Suprapubic skin (tissue), 4 donors: ENCODE measurements around the gene HERC4. TPM values are rescaled to one million over a fixed set of nuclear protein-coding genes. Genes with fewer than 3 reads are reported as not detected.

Experiments used
- DNase-seq, 2 donors: peaks; one replicate each; pipeline ENCODE4 v3.0.0-alpha.2; 2019; ENCODE audit warnings: low spot score in 2 of 2
- H3K27ac ChIP-seq: fragments of 200-600 bp; sonication (generic); one replicate; pipeline ENCODE4 v1.5.1; 2019
- H3K27me3 ChIP-seq: fragments of 200-600 bp; sonication (generic); one replicate; pipeline ENCODE4 v1.5.1; 2019
- H3K36me3 ChIP-seq: fragments of 200-600 bp; sonication (generic); one replicate; pipeline ENCODE4 v1.5.1; 2019
- H3K4me1 ChIP-seq: fragments of 200-600 bp; sonication (generic); one replicate; pipeline ENCODE4 v1.5.1; 2019
- H3K4me3 ChIP-seq: fragments of 200-600 bp; sonication (generic); one replicate; pipeline ENCODE4 v1.5.1; 2019; ENCODE audit warnings: mild to moderate bottlenecking
- H3K9me3 ChIP-seq: fragments of 200-600 bp; sonication (generic); one replicate; pipeline ENCODE4 v1.5.1; 2019
- CTCF ChIP-seq, 2 donors: fragments of 200-600 bp in 1 of 2; fragments of 450-650 bp in 1 of 2; sonication (generic) in 1 of 2; IDR thresholded peaks; one replicate each; pipeline ENCODE4 v1.5.1; 2016 to 2019; ENCODE audit warnings: antibody characterized with exemption in 2 of 2, mild to moderate bottlenecking in 1 of 2, moderate library complexity in 1 of 2
- EP300 ChIP-seq: sonication (generic); formaldehyde crosslinking; IDR thresholded peaks from one replicate; pipeline ENCODE4 v1.6.1; 2017; ENCODE audit warnings: antibody characterized with exemption
- POLR2A ChIP-seq, 2 donors: fragments of 450-650 bp; IDR thresholded peaks; one replicate each; pipeline ENCODE4 v1.6.1; 2017; ENCODE audit warnings: antibody characterized with exemption in 2 of 2, mild to moderate bottlenecking in 2 of 2, moderate library complexity in 2 of 2
- POLR2AphosphoS5 ChIP-seq, 3 donors: sonication (generic); formaldehyde crosslinking; IDR thresholded peaks; one replicate each; pipeline ENCODE4 v1.6.1; 2017; ENCODE audit warnings: antibody characterized with exemption in 3 of 3
- WGBS: methylation state at CpG from one replicate; pipeline ENCODE4 v1.1.5; 2018; 5-methylcytosine and 5-hydroxymethylcytosine counted together
- total RNA-seq, 4 donors: library from RNA; depleted of rRNA; stranded (reverse); fragments of >200 nt; gene quantifications; one replicate each; pipeline ENCODE4 v1.1.0, GENCODE V29; 2016

Gene HERC4
- total RNA-seq: 10 to 100 TPM; 25.8 to 92.1 (median 31.4) TPM

GRCh38 chr10:68074775-68075549 lies at the start of gene HERC4:
HERC4 (minus strand) TSS chr10:68075283; CDS start chr10:68073108, 2,175 bp downstream.
- Histone ChIP-seq H3K4me3 (peak within 1 kb of the TSS; percentile 77), H3K4me1 (peaks cover 34% of the 10 kb centered on the region), H3K36me3 (no peaks in the 10 kb centered on the region), H3K27me3 (no peaks in the 10 kb centered on the region), H3K27ac (peak within 1 kb of the TSS; percentile 98), H3K9me3 (no peaks in the 10 kb centered on the region)
- TF ChIP-seq POLR2AphosphoS5 (IDR thresholded peaks at IDR 0.05) (peak in 1 of 3 donors; percentile 47), POLR2A (IDR thresholded peaks at IDR 0.05) (peak in 1 of 2 donors; percentile 82), EP300 (no peak)
- peak; percentile 97 for DNase-seq
- WGBS: 2% methylated on average over 26 of the region's 64 CpGs

DNA sequence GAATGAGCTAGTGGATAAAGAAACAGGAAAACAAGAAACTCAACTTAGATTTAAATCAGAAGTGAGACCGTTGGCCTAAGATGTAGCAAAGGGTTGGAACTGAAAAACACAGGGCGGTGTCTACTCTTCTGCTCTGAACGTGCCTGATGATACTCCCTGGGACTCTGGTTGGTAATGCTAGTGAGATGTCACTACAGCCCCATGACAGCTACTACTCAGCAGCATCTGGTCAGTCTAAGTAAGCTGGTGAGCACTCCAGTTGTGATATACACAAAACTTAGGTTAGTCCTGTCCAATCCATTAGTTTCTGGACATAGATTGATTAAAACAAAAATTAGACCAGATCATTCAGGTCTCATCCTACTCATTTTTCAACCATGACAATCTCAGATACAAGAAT lies 49.6 kb upstream of the HERC4 start:
- Histone ChIP-seq H3K9me3 (no peaks in the 10 kb centered on the region), H3K36me3 (no peaks in the 10 kb centered on the region), H3K27ac (no peak overlapping the region), H3K27me3 (no peaks in the 10 kb centered on the region), H3K4me3 (no peak overlapping the region), H3K4me1 (no peaks in the 10 kb centered on the region)
- WGBS: 69% methylated on average over 3 of the region's 3 CpGs
- no peak for DNase-seq
- TF ChIP-seq CTCF (IDR thresholded peaks at IDR 0.05): no peak

- Histone ChIP-seq H3K27me3 (no peaks in the 10 kb centered on the region), H3K4me3 (no peak overlapping the region), H3K9me3 (no peaks in the 10 kb centered on the region), H3K4me1 (no peaks in the 10 kb centered on the region), H3K36me3 (no peaks in the 10 kb centered on the region), H3K27ac (no peak overlapping the region)
- DNase-seq: no peak
- no peak for TF ChIP-seq POLR2AphosphoS5 (IDR thresholded peaks at IDR 0.05)
- no peak for TF ChIP-seq POLR2A (IDR thresholded peaks at IDR 0.05)
- no peak for TF ChIP-seq EP300
- TF ChIP-seq CTCF (IDR thresholded peaks at IDR 0.05): no peak
- WGBS: 76% methylated on average over 9 of the region's 9 CpGs
Observed at GRCh38 chr10:68121852-68122251, 46.8 kb upstream of the HERC4 start.

DNA sequence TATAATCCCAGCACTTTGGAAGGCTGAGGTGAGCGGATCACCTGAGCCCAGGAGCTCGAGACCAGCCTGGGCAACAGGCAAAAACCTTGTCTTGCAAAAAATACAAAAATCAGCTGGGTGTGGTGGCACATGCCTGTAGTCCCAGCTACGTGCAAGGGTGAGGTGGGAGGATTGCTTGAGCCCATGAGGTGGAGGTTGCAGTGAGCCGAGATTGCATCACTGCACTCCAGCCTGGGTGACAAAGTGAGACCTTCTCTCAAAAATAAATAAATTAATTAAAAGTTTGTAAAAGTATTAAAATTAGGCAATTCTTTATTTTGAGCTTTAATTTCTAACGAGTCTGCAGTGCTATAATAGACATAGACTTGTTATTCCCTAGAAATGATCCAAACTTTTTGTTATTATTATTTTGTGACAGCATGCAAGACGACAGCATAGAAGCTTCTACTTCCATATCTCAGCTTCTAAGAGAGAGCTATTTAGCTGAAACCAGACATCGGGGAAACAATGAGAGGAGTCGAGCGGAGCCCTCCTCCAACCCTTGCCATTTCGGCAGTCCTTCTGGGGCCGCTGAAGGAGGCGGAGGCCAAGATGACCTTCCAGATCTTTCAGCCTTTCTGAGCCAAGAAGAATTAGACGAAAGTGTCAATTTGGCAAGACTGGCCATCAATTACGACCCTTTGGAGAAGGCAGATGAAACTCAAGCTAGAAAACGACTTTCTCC lies 46.1 kb upstream of the HERC4 start:
- Histone ChIP-seq H3K9me3 (no peaks in the 10 kb centered on the region), H3K4me1 (no peaks in the 10 kb centered on the region), H3K27me3 (no peaks in the 10 kb centered on the region), H3K36me3 (no peaks in the 10 kb centered on the region), H3K4me3 (no peak overlapping the region), H3K27ac (no peak overlapping the region)
- WGBS: 83% methylated on average over 15 of the region's 15 CpGs
- TF ChIP-seq POLR2AphosphoS5 (IDR thresholded peaks at IDR 0.05) (no peak), POLR2A (IDR thresholded peaks at IDR 0.05) (no peak), EP300 (no peak), CTCF (IDR thresholded peaks at IDR 0.05) (no peak)
- no peak for DNase-seq

- H3K27me3 ChIP-seq: no peaks in the 10 kb centered on the region
- 79% methylated on average over 3 of the region's 3 CpGs for WGBS
- DNase-seq: no peak
- no peaks in the 10 kb centered on the region for H3K9me3 ChIP-seq
- no peaks in the 10 kb centered on the region for H3K36me3 ChIP-seq
- H3K4me1 ChIP-seq: no peaks in the 10 kb centered on the region
- TF ChIP-seq CTCF (IDR thresholded peaks at IDR 0.05): no peak
- TF ChIP-seq POLR2A (IDR thresholded peaks at IDR 0.05): no peak
- TF ChIP-seq EP300: no peak
- TF ChIP-seq POLR2AphosphoS5 (IDR thresholded peaks at IDR 0.05): no peak
- H3K4me3 ChIP-seq: no peak overlapping the region
- H3K27ac ChIP-seq: no peak overlapping the region
Observed at GRCh38 chr10:68118657-68119056, 43.6 kb upstream of the HERC4 start.
